HepG2 (cell line): ENCODE results near the gene USP17L17. TPM values are rescaled to one million over a fixed set of nuclear protein-coding genes. Genes with fewer than 3 reads are reported as not detected.
"Not testable (repeated sequence)": the region's sequence is repeated elsewhere in the genome, so short reads cannot be mapped to it uniquely, and the experiment has no call there.

Source experiments
- ATAC-seq: fragments of 200-7000 bp; cut with Tn5 transposase; 3 replicates; pipeline ENCODE4 v1.9.1; 2020; ENCODE audit warnings: mild to moderate bottlenecking, moderate library complexity
- Bru-seq: library from RNA; stranded (reverse); fragments of 400-500 nt; gene quantifications from one replicate; lab custom pipeline; 2021; lab: Mats Ljungman, UMichigan
- BruChase-seq, 2 experiments: library from RNA; stranded (reverse); fragments of 400-500 nt; gene quantifications; one replicate each; lab custom pipeline; 2021; lab: Mats Ljungman, UMichigan
- BruUV-seq: library from RNA; stranded (reverse); fragments of 400-500 nt; replicated peaks from 2 replicates; lab custom pipeline; 2021; lab: Mats Ljungman, UMichigan
- CTCF ChIA-PET: fragments of 300-600 bp; formaldehyde crosslinking; extraction: SDS; loops from one replicate; lab custom pipeline; 2021; ENCODE audit warnings: low total read pairs, inconsistent platforms, low intra/inter-chr PET ratio; lab: Yijun Ruan, JAX
- POLR2A ChIA-PET: fragments of 350-600 bp; sonication (Branson Sonifier 250); formaldehyde crosslinking; loops from one replicate; lab custom pipeline; 2020; ENCODE audit warnings: antibody characterized with exemption, inconsistent platforms; lab: Yijun Ruan, JAX
- DNase-seq: peaks from one replicate; pipeline ENCODE4 v3.0.0-alpha.2; 2015; ENCODE audit warnings: low spot score
- FAIRE-seq: peaks from 3 replicates; lab custom pipeline; 2011; peaks lifted over from hg19 to GRCh38; lab: Jason Lieb, UNC
- H2AFZ ChIP-seq: one replicate; pipeline ENCODE4 v1.6.1; 2011; ENCODE audit warnings: low read length, inconsistent platforms
- H3K27ac ChIP-seq: fragments of 300-600 bp; 3 replicates; pipeline ENCODE4 v1.8.0; 2011; ENCODE audit warnings: mixed run types, mild to moderate bottlenecking, mixed read lengths, low read length, inconsistent platforms; ENCODE audit not compliant: insufficient read depth; ENCODE audit errors: extremely low read length
- H3K27me3 ChIP-seq, 2 experiments: fragments of 200-600 bp in 1 of 2; 2 replicates in 1 of 2; 3 replicates in 1 of 2; pipeline versions ENCODE4 v1.6.0 to v1.8.0; 2011; ENCODE audit warnings: low read length in 2 of 2, mild to moderate bottlenecking in 2 of 2, moderate library complexity in 2 of 2, inconsistent platforms in 1 of 2; ENCODE audit not compliant: insufficient read depth in 2 of 2, control insufficient read depth in 1 of 2
- H3K36me3 ChIP-seq, 2 experiments: fragments of 200-600 bp in 1 of 2; replicated peaks in 1 of 2; 2 replicates in 1 of 2; 3 replicates in 1 of 2; pipeline versions ENCODE4 v1.5.1 to v1.8.0; 2011; ENCODE audit warnings: low read length in 2 of 2, inconsistent platforms in 1 of 2; ENCODE audit not compliant: insufficient read depth in 2 of 2, control insufficient read depth in 1 of 2
- H3K4me1 ChIP-seq: 2 replicates; pipeline ENCODE4 v1.5.1; 2012; ENCODE audit warnings: low read length, inconsistent platforms; ENCODE audit not compliant: insufficient read depth
- H3K4me2 ChIP-seq: 2 replicates; pipeline ENCODE4 v1.6.0; 2011; ENCODE audit warnings: low read depth, low read length, inconsistent platforms
- H3K4me3 ChIP-seq, 3 experiments: fragments of 200-600 bp in 1 of 3; sonication (generic), shearing (Covaris generic) in 1 of 3; replicated peaks in 1 of 3; 2 replicates each; pipeline ENCODE4 v1.5.1; 2011 to 2016; ENCODE audit warnings: low read length in 3 of 3, inconsistent platforms in 2 of 3, low read depth in 2 of 3, mild to moderate bottlenecking in 2 of 3, control low read depth in 1 of 3, mixed read lengths in 1 of 3; ENCODE audit not compliant: insufficient read depth in 1 of 3
- H3K79me2 ChIP-seq: one replicate; pipeline ENCODE4 v1.6.1; 2011; ENCODE audit warnings: low read length, inconsistent platforms; ENCODE audit not compliant: insufficient read depth
- H3K9ac ChIP-seq: 2 replicates; pipeline ENCODE4 v1.6.0; 2011; ENCODE audit warnings: mild to moderate bottlenecking, low read depth, low read length, inconsistent platforms; ENCODE audit not compliant: insufficient read depth
- H3K9me3 ChIP-seq: 2 replicates; pipeline ENCODE4 v1.5.1; 2012; ENCODE audit warnings: mild to moderate bottlenecking, low read length
- H4K20me1 ChIP-seq: 2 replicates; pipeline ENCODE4 v1.6.0; 2011; ENCODE audit warnings: inconsistent platforms, mild to moderate bottlenecking, low read length, moderate library complexity; ENCODE audit not compliant: insufficient read depth
- WGBS: methylation state at CpG from one replicate; pipeline ENCODE4 v1.1.6; 2017; ENCODE audit warnings: low lambda C conversion rate; 5-methylcytosine and 5-hydroxymethylcytosine counted together
- in situ Hi-C: cut with HindIII; loops from 2 replicates; pipeline ENCODE4 v1.10.0; 2017; ENCODE audit warnings: low pct_unique_long_range_greater_than_20kb; ENCODE audit not compliant: extremely low pct_ligation_motif_present
- intact Hi-C: fragments of 100-400 bp; cut with micrococcal nuclease; formaldehyde crosslinking; loops from one replicate; pipeline ENCODE4 v1.10.0; 2022; ENCODE audit not compliant: unreplicated experiment
- long read RNA-seq, 2 experiments: library from RNA in 1 of 2; library from polyadenylated mRNA in 1 of 2; stranded (forward) in 1 of 2; unstranded in 1 of 2; transcript quantifications; one replicate each; pipeline ENCODE4 v2.0.0, GENCODE V29; 2019 to 2022
- polyA minus RNA-seq, 3 experiments: library from RNA; depleted of rRNA, polyadenylated mRNA; stranded (reverse); fragments of >200 nt; gene quantifications; 2 replicates each; pipeline ENCODE4 v1.2.3, GENCODE V29; 2011; ENCODE audit warnings: low replicate concordance in 1 of 3
- polyA plus RNA-seq, 8 experiments: library from polyadenylated mRNA; depleted of rRNA in 3 of 8; stranded (reverse) in 7 of 8; unstranded in 1 of 8; fragments of >200 nt; fragmentation: Illumina TruSeq in 4 of 8; extraction: Trizol in 4 of 8; gene quantifications; 2 replicates each; pipeline versions ENCODE4 v1.2.1 to v1.2.3, GENCODE V29; 2011 to 2016; ENCODE audit warnings: low read depth in 4 of 8, missing spikeins in 1 of 8, mixed read lengths in 1 of 8; ENCODE audit not compliant: insufficient read depth in 1 of 8
- total RNA-seq, 5 experiments: library from RNA; depleted of rRNA; stranded (reverse); fragments of >200 nt; fragmentation: Illumina TruSeq; extraction: Trizol; gene quantifications; 2 replicates each; pipeline ENCODE4 v1.2.3, GENCODE V29; 2016; ENCODE audit warnings: low read depth in 1 of 5

USP17L17 gene
- not detected in 2 replicates for total RNA-seq (2016; rRNA removed; fragmentation: Illumina TruSeq; extraction: Trizol)
- not detected in 2 replicates for total RNA-seq (2016; cell fraction: cytosol; rRNA removed; fragmentation: Illumina TruSeq; extraction: Trizol; ENCODE audit: low read depth)
- total RNA-seq (2016; cell fraction: insoluble cytoplasmic fraction; rRNA removed; fragmentation: Illumina TruSeq; extraction: Trizol): not detected in 2 replicates
- total RNA-seq (2016; cell fraction: membrane; rRNA removed; fragmentation: Illumina TruSeq; extraction: Trizol): not detected in 2 replicates
- not detected in 2 replicates for total RNA-seq (2016; cell fraction: nucleus; rRNA removed; fragmentation: Illumina TruSeq; extraction: Trizol)
- polyA plus RNA-seq (2011; rRNA removed): not detected in 2 replicates
- polyA plus RNA-seq (2011; cell fraction: cytosol; rRNA removed): not detected in 2 replicates
- not detected in 2 replicates for polyA plus RNA-seq (2011; cell fraction: nucleus; rRNA removed)
- not detected in 2 replicates for polyA plus RNA-seq (2012)
- polyA plus RNA-seq (2016; cell fraction: cytosol; fragmentation: Illumina TruSeq; extraction: Trizol; ENCODE audit: low read depth): not detected in 2 replicates
- not detected in 2 replicates for polyA plus RNA-seq (2016; cell fraction: insoluble cytoplasmic fraction; fragmentation: Illumina TruSeq; extraction: Trizol; ENCODE audit: low read depth)
- polyA plus RNA-seq (2016; cell fraction: membrane; fragmentation: Illumina TruSeq; extraction: Trizol; ENCODE audit: low read depth): not detected in 2 replicates
- polyA plus RNA-seq (2016; cell fraction: nucleus; fragmentation: Illumina TruSeq; extraction: Trizol; ENCODE audit: insufficient read depth, low read depth): not detected in 2 replicates
- not detected in 2 replicates for polyA minus RNA-seq (2011; rRNA and poly(A)+ RNA removed; ENCODE audit: low replicate concordance)
- polyA minus RNA-seq (2011; cell fraction: cytosol; rRNA and poly(A)+ RNA removed): not detected in 2 replicates
- polyA minus RNA-seq (2011; cell fraction: nucleus; rRNA and poly(A)+ RNA removed): not detected in 2 replicates
- Bru-seq, nascent RNA: not detected
- not detected for BruChase-seq, experiment 1, labeled RNA remaining after a 6-hour chase
- BruChase-seq, experiment 2, labeled RNA remaining after a 2-hour chase: not detected
- long read RNA-seq, experiment 1: 0 reads
- long read RNA-seq, experiment 2: 0 reads

GRCh38 chr4:9243579-9243978 is at the start of gene USP17L17:
TSS of gene USP17L17 (plus strand) at chr4:9243879. CDS start at chr4:9243879, 0 bp downstream.
- H3K79me2 ChIP-seq, FAIRE-seq, H3K9me3 ChIP-seq, H3K27me3 ChIP-seq, H2AFZ ChIP-seq, H3K4me3 ChIP-seq, in situ Hi-C loops, ATAC-seq, H3K4me2 ChIP-seq, intact Hi-C loops, DNase-seq, H3K27ac ChIP-seq, H3K36me3 ChIP-seq, H3K9ac ChIP-seq, POLR2A ChIA-PET, H3K4me1 ChIP-seq, BruUV-seq, H4K20me1 ChIP-seq, CTCF ChIA-PET: not testable (repeated sequence)
- 43% methylated on average over 11 of the region's 14 CpGs for WGBS

GRCh38 chr4:9210357-9210756 is 33.3 kb upstream of the USP17L17 start, which contains the start of gene USP17L10:
TSS of gene USP17L10 (plus strand) at chr4:9210657. CDS start at chr4:9210657, 0 bp downstream.
- FAIRE-seq, H3K27ac ChIP-seq, H3K4me2 ChIP-seq, intact Hi-C loops, H3K79me2 ChIP-seq, POLR2A ChIA-PET, ATAC-seq, H3K27me3 ChIP-seq, DNase-seq, H3K36me3 ChIP-seq, H4K20me1 ChIP-seq, in situ Hi-C loops, CTCF ChIA-PET, BruUV-seq, H3K9ac ChIP-seq, H3K4me1 ChIP-seq, H3K9me3 ChIP-seq, H3K4me3 ChIP-seq, H2AFZ ChIP-seq: not testable (repeated sequence)
- WGBS: 75% methylated on average over 4 of the region's 13 CpGs

GRCh38 chr4:9214701-9215100 is 29.0 kb upstream of the USP17L17 start:
- H3K79me2 ChIP-seq, intact Hi-C loops, FAIRE-seq, H3K36me3 ChIP-seq, H2AFZ ChIP-seq, POLR2A ChIA-PET, H4K20me1 ChIP-seq, H3K27me3 ChIP-seq, H3K4me3 ChIP-seq, DNase-seq, H3K4me1 ChIP-seq, H3K27ac ChIP-seq, ATAC-seq, H3K4me2 ChIP-seq, H3K9ac ChIP-seq, H3K9me3 ChIP-seq, BruUV-seq, in situ Hi-C loops, CTCF ChIA-PET: not testable (repeated sequence)
- WGBS: 41% methylated on average over 12 of the region's 14 CpGs
